OCI-LY1 (cell line): ENCODE data around the gene OR5AU1.

Experiments used
- CTCF ChIP-seq: fragments of 200-600 bp; sonication (generic), shearing (Covaris generic); IDR thresholded peaks from 2 replicates; pipeline ENCODE4 v1.5.1; 2017; ENCODE audit warnings: mild to moderate bottlenecking, antibody characterized with exemption, low read length, moderate library complexity, mixed read lengths
- EZH2 ChIP-seq: fragments of 200-600 bp; sonication (generic), shearing (Covaris generic); IDR thresholded peaks from 2 replicates; pipeline ENCODE4 v1.8.0; 2017; ENCODE audit warnings: borderline replicate concordance, mixed run types, mild to moderate bottlenecking, antibody characterized with exemption, low read length, moderate library complexity, mixed read lengths

- TF ChIP-seq CTCF = no peak
- TF ChIP-seq EZH2 = no peak
Observed at GRCh38 chr14:21108791-21109190, 47.1 kb downstream of the OR5AU1 start.
